ENCODE measurements around the gene LYRM4.

LYRM4 gene

DNA sequence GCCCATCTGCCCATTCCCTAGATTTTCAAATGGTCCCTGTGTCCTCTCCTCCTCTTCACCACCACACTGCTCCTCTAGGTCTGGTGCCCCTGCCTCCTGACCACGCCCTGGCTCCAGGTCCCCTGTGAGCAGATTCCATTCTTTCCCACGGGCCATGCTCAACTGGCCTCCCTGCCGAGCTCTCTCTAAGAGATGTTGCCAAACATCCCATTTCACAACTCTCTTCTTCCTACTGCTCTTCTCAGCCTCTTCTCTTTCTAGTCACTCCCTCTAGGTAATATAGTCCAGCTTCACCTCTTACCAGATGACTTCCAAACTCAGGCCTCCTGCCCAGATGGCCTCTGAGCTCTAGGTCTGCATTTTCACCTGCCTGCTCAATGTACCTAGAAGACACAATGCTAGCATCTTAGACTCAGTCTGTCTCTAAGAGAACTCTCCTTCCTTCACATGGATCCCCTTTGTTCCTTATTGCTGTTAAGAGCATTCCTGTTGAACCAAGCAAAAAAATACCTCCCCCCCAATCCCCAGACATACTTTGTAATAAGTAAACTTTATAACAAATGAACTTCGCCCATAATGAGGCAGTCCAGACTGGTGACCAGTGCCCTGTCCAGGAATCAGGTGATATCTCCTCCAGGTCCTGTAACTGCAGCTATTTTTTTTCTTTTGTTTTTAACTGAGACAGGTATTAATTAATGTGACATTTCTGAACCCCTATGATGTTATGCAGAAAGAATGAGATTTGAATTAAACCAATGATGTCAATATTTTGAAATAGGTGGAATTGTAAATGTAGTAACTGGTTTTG lies 79.0 kb downstream of the LYRM4 start:
- Histone ChIP-seq H3K27me3 (ENCODE audit: low read length) (no peaks in the 10 kb centered on the region), H3F3A (ENCODE audit: insufficient read depth) (no peaks in the 10 kb centered on the region), H3K9me2 (replicated peaks; ENCODE audit: insufficient read depth, low read length) (no peaks in the 10 kb centered on the region), H3K79me2 (ENCODE audit: insufficient read depth, low read length) (no peaks in the 10 kb centered on the region), H3K9ac (ENCODE audit: low read length) (no peak overlapping the region), H3K4me2 (ENCODE audit: low read depth, low read length, poor library complexity, severe bottlenecking) (no peak overlapping the region), H2AFZ (ENCODE audit: low read depth, low read length, severe bottlenecking) (no peak overlapping the region), H4K20me1 (ENCODE audit: low read depth, low read length) (no peaks in the 10 kb centered on the region), H3K4me3 (ENCODE audit: insufficient read depth, low read length, poor library complexity, severe bottlenecking) (no peak overlapping the region), H3K27ac (ENCODE audit: low read depth, low read length) (no peak overlapping the region), H3K36me3 (ENCODE audit: low read length) (no peaks in the 10 kb centered on the region), H3K9me3 (ENCODE audit: insufficient read depth, low read length) (no peaks in the 10 kb centered on the region)
- TF ChIP-seq, protein P1, sequence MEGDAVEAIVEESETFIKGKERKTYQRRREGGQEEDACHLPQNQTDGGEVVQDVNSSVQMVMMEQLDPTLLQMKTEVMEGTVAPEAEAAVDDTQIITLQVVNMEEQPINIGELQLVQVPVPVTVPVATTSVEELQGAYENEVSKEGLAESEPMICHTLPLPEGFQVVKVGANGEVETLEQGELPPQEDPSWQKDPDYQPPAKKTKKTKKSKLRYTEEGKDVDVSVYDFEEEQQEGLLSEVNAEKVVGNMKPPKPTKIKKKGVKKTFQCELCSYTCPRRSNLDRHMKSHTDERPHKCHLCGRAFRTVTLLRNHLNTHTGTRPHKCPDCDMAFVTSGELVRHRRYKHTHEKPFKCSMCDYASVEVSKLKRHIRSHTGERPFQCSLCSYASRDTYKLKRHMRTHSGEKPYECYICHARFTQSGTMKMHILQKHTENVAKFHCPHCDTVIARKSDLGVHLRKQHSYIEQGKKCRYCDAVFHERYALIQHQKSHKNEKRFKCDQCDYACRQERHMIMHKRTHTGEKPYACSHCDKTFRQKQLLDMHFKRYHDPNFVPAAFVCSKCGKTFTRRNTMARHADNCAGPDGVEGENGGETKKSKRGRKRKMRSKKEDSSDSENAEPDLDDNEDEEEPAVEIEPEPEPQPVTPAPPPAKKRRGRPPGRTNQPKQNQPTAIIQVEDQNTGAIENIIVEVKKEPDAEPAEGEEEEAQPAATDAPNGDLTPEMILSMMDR (IDR thresholded peaks at IDR 0.05; ENCODE audit: insufficient read depth, low read length, poor library complexity, severe bottlenecking): no peak
- TF ChIP-seq EZH2phosphoT487 (conservative IDR thresholded peaks at IDR 0.05; ENCODE audit: low read length): no peak

DNA sequence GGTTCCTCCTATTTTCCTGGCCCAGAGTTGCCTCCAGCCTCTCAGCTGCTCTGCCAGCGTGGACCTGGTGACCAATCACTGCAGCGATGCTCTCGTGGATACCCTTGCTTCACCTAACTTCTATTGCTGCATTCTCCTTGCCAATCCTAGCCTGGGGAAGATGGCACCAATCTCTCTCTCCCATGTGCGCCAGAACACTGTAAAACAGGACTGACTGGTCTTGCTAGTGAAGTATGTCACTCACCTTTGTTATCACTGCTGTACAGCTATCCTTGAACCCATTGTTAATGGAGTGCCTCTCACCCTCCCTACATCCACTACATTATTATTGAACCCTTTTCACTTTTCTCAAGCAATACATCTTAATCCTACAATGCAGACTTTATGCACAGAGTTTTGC lies 80.1 kb downstream of the LYRM4 start:
- no peaks in the 10 kb centered on the region for H3K27me3 ChIP-seq (ENCODE audit: low read length)
- no peak overlapping the region for H3K4me2 ChIP-seq (ENCODE audit: low read depth, low read length, poor library complexity, severe bottlenecking)
- H3K27ac ChIP-seq (ENCODE audit: low read depth, low read length): no peak overlapping the region
- no peaks in the 10 kb centered on the region for H3K9me2 ChIP-seq (replicated peaks; ENCODE audit: insufficient read depth, low read length)
- no peaks in the 10 kb centered on the region for H3K36me3 ChIP-seq (ENCODE audit: low read length)
- no peak overlapping the region for H3K9ac ChIP-seq (ENCODE audit: low read length)
- no peaks in the 10 kb centered on the region for H4K20me1 ChIP-seq (ENCODE audit: low read depth, low read length)
- H3K79me2 ChIP-seq (ENCODE audit: insufficient read depth, low read length): no peaks in the 10 kb centered on the region
- no peak overlapping the region for H3K4me3 ChIP-seq (ENCODE audit: insufficient read depth, low read length, poor library complexity, severe bottlenecking)
- no peaks in the 10 kb centered on the region for H3K9me3 ChIP-seq (ENCODE audit: insufficient read depth, low read length)
- TF ChIP-seq EZH2phosphoT487 (conservative IDR thresholded peaks at IDR 0.05; ENCODE audit: low read length): no peak
- TF ChIP-seq, protein P1 (IDR thresholded peaks at IDR 0.05; ENCODE audit: insufficient read depth, low read length, poor library complexity, severe bottlenecking): no peak
- no peak overlapping the region for H2AFZ ChIP-seq (ENCODE audit: low read depth, low read length, severe bottlenecking)
- no peaks in the 10 kb centered on the region for H3F3A ChIP-seq (ENCODE audit: insufficient read depth)

DNA sequence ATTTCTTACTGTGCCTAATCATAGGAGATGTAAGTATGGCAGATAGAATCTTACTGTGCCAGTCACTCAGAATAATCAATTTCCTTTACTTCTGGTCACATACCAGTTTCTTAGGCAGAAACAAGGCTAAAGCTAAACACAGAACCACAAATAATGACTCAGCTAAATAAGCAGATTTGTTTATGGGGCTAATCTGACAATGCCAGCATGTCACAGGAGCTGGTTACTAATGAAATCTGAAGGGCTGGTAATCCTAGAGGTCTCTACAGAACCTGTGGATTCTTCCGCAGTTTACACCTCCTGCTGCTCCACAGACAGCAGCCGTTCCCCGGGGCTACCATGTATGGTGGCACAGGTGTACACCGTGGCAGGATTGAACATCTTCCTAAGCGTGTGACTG lies 80.8 kb downstream of the LYRM4 start:
- Histone ChIP-seq H4K20me1 (ENCODE audit: low read depth, low read length) (no peaks in the 10 kb centered on the region), H3K36me3 (ENCODE audit: low read length) (no peaks in the 10 kb centered on the region), H3K27me3 (ENCODE audit: low read length) (no peaks in the 10 kb centered on the region), H3K4me2 (ENCODE audit: low read depth, low read length, poor library complexity, severe bottlenecking) (no peak overlapping the region), H3K9ac (ENCODE audit: low read length) (no peak overlapping the region), H3K27ac (ENCODE audit: low read depth, low read length) (no peak overlapping the region), H3F3A (ENCODE audit: insufficient read depth) (no peaks in the 10 kb centered on the region), H2AFZ (ENCODE audit: low read depth, low read length, severe bottlenecking) (no peak overlapping the region), H3K9me3 (ENCODE audit: insufficient read depth, low read length) (no peaks in the 10 kb centered on the region), H3K4me3 (ENCODE audit: insufficient read depth, low read length, poor library complexity, severe bottlenecking) (no peak overlapping the region), H3K9me2 (replicated peaks; ENCODE audit: insufficient read depth, low read length) (no peaks in the 10 kb centered on the region), H3K79me2 (ENCODE audit: insufficient read depth, low read length) (no peaks in the 10 kb centered on the region)
- no peak for TF ChIP-seq EZH2phosphoT487 (conservative IDR thresholded peaks at IDR 0.05; ENCODE audit: low read length)
- TF ChIP-seq, protein P1 (IDR thresholded peaks at IDR 0.05; ENCODE audit: insufficient read depth, low read length, poor library complexity, severe bottlenecking): no peak

Measured in SU-DHL-6 (cell line).